GM18511 (cell line): ENCODE results near the gene VWA8.
"Not testable (repeated sequence)": the region's sequence is repeated elsewhere in the genome, so short reads cannot be mapped to it uniquely, and the experiment has no call there.

Experiments
- ATAC-seq: cut with Tn5 transposase; IDR thresholded peaks from one replicate; pipeline ENCODE4 v1.9.1; 2021; ENCODE audit warnings: mild to moderate bottlenecking, moderate library complexity; ENCODE audit not compliant: unreplicated experiment

The VWA8 gene

DNA sequence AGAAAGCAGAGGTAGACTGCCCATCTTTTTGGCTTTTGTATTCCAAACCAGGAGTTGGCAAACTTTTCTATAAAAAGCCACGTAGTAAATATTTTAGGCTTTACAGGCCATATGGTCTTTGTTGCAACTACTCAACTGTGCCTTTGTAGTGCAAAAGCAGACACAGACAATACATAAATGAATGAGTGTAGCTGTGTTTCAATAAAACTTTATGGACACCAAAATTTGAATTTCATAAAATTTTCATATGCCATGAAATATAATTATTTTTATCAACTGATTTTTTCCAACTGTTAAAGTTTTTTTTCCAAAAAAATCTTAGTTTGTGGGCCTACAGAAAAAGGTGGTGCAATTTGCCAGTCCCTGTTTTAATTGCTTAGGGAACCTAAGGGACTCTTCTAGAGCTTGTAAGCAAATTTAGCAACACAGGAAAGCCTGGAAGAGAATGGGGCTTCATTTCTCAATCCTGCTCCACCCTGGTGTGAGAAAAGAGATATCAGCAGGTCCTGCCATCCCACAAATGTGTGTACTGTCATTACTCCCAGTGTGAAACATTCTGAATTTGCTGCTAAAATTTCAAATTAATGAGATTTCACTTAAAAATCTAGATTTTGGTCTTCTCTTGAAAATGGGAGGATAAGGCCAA is 309.4 kb downstream of the VWA8 start:
- no peak for ATAC-seq

DNA sequence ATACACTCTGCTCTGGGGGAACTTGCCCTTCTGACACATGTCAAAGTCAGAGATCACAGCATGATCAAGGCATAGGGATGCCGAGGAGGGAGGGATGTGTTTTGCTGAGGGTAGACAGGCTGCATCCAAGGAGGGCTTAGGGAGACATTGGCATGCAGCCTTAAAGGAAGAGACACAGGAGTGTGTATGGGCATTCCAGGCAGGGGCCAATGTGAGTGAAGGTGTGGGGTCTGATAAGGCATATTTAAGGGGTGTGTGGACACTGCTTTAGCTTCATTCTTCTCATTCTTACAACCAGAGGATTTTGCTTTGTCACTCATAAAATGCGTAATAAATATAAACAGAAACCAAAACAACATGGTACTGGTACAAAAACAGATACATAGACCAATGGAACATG is 310.2 kb downstream of the VWA8 start:
- ATAC-seq, result no peak

DNA sequence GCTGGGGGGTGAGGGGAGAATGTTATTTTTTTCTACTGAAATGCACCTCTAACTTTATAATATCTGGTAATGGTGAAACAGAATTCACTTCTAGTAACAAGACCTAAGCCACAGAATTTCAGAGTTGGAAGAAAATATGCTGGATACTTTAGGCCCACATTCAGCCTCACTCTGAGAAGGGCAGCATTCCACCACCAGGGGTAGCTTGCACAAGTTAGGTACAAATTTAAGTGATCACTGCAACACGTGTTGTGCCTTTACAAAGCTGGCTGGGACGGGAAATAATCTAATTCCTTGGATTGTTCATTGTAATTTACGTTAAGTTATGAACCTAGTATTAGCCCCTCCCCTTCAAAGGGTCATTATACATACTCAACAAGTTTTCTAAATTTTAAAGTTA is 311.2 kb downstream of the VWA8 start:
- ATAC-seq, result no peak

DNA sequence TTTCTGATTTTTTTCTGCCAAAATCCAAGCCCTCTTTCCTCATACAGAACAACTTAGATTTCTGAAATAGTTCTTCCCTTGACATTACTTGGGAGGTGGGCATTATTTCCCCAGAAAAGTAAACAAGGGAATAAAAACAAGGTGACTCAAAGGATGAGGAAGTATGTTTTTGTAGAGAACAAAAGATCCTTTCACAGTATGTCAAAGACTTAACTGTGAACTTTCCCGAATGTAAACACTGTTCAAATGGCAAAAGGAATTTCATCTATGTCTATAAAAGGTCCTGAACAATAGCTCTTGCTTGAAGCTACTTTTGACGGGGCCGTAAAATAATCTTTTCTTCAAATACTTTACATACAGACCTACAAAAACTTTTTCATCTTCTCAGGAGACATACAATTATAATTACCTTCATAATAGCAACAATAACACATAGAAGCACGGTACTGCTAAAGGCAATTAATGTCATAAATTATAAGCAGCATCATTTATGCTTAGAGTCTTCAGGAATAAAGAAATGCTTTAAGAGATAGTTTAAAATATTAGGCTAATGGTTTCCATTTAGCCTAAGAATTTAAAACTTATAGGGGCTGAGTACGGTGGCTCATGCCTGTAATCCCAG is 312.5 kb downstream of the VWA8 start:
- no peak for ATAC-seq

DNA sequence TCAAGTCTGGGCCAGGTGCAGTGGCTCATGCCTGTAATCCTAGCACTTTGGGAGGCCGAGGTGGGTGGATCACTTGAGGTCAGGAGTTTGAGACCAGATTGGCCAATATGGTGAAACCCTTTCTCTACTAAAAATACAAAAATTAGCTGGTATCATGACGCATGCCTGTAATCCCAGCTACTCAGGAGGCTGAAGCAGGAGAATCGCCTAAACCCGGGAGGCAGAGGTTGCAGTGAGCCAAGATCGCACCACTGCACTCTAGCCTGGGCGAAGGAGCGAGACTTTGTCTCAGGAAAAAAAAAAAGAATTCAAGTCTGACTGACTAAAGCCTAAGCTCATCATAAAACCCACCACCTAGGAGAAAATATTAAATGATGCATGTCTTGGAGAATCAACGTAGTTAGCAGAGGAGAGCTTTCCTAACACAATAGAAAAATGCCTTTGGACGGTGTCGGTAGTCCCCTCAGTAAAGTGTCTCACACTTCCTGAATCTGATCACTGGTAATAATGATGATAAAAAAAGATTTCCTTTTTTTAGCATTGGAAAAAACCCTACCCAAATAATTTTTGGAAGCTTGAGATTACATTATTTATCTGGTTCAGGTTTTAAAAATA is 313.1 kb downstream of the VWA8 start:
- not testable (repeated sequence) for ATAC-seq

DNA sequence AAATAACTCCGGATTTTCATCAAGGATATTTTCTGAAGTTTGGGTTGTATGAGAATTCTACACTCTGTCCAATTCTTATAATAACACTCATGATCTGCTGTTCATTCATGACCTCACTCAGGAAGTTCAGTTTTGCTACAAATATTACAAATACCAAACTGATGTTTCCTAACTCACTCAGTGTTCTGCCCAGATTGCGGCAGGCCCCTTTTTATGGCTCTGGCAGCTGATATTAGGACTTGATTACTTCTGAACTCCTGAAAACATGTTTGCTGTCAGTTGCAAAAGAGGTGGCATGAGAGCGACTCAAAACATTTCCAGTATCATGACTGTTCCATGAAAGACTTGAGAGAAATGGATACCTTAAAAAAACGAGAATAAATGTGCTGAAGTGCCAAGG is 315.6 kb downstream of the VWA8 start:
- no peak for ATAC-seq

DNA sequence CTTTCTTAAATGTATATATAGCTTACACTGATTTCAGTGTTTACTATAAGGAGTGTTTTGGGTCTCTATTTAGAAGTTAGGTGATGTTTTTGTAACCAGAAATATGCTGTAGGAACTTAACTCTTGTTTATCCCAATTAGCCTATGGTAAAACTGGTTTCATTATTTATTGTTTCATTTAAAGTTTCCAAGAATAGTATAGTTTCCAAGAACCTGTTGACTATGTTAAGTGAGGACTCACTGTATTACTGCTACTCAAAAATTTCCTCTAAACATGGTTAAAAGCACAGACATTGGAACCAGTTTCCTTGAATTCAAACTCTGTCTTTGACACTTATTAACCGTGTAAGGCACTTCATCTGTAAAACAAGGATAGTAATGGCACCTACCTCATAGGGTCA is 316.2 kb downstream of the VWA8 start:
- no peak for ATAC-seq

DNA sequence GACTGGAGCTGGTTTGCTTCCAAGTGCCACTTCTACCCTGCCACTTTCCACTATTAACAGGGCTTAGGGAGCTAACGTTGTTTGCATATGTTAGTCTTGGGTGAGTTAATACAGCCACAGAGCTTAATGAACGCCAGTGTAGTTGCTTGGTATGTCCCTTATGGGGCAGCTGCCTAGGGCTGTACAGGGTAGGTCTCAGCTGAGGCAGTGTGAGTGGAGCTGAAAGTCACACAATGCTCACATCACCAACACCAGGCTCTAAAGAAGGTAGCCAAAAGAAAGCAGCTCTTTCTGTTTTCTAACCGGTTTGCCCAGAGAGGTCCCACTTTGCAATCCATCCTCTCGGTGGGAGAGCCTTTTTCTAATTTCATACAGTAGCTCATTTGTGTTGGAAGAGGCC is 317.4 kb downstream of the VWA8 start:
- no peak for ATAC-seq

DNA sequence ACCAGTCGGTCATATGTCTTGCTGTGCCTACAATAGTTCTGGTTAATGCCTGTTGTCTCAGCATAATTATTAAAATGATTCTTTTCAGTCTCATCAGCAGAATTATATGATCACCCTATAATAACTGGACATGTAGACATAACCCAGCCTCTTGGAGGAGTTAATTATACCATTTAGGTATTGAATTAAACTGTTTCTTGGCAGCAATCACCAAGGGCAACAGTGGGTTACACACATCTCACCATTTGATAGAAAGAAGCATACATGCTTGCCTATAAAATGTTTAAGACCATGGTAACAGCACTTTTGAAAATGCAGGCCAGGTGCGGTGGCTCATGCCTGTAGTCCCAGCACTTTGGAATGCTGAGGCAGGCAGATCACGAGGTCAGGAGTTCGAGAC is 318.9 kb downstream of the VWA8 start:
- no peak for ATAC-seq

DNA sequence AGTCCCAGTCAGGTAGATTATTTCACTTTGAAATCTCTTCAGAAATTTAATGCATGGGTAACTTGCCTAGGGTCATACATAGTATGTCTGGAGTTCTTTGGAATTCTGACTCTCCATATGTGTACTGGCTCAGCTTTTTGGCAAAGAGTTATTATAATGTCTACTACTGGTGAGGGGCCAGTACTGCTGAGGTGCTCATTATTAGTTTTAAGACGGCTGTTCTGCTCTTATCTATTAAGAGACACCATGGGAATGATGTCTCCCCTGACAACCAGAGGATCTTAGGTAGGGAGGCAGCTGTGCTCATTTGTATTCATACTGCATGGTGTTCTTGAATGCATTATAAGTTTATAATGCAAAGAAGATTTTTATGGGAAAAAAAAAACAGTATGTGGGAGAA is 319.5 kb downstream of the VWA8 start:
- ATAC-seq, result no peak

DNA sequence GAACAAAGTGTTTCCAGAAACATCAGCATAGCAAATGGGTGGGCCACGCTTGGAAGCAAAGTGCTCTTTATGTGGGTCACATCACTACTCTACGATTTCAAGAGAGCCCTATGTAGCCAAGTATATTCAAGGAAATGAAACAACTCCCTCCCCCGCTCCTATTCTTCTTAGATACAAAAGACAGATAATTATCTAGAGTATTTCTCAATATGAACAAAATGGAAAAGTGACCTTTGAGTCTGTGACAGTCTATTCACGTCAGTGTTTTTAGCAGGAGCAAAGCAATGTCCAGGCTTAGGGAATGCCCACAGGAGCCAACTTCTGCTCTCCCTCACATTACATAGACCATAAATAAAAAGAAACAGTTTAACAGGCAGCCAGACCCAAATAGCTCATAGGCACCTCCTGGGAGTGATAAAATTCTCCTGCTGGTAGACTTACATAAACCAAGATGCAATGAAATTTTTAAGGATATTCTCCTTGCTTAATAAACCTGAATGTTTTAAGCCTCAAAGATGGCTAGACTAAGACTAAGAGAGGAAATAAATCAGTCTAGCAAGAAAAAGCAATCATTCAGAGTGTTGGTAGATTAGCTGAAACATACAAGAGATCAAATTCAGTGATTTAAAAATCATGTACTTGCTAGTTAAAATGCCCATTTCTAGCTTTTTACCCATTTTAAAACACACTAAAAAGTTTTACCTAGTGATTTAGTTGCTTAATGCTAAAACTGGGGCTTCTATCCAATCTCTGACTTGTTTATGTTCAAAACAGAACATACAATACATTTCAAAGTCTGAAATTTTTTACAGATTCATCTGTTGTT is 320.7 kb downstream of the VWA8 start:
- ATAC-seq, result no peak

DNA sequence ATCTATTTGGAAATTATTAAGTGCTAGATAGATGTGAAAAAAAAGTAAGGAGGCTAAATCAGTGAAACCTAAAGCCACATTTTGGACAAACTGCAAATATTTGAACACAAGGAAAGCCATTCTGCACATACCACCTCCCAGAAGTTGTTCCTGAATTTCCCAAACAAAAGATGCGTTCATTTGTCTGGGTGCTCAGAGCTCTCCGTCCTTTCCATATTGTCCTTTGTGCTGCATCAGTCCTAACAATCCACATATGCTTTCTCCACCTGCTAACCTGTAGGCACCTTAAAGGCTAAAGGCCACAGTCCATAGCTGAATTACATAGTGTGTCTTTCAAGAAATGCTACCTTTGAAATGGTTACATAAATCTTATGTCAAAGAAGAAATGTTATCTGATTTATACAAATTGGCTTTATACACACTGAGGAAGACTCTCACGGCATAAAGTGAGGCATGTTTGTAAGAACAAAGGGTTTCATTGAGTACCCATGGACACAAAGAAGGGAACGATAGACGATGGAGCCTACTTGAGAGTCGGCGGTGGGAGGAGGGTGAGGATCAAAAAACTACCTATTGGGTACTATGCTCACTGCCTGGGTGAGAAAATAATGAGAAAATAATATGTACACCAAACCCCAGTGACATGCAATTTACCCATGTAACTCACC is 321.5 kb downstream of the VWA8 start:
- no peak for ATAC-seq

DNA sequence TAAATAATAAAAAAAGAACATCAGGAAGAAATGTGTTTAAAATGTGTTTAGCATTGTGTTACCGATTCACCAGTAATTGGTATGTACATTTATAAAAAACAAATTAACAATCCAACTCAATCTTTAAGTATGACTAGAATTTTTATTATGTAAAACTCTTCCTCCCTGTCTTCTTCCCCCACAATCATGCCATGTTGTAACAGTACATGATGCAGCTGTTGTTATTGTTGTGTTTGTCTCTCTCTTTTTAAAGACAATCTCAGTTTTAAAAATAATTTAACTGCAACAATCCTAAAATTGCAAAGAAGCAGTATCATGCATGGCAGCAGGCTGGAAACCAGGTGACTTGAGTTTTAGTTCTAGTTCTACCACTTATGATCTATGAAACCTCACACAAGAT is 323.3 kb downstream of the VWA8 start:
- no peak for ATAC-seq

DNA sequence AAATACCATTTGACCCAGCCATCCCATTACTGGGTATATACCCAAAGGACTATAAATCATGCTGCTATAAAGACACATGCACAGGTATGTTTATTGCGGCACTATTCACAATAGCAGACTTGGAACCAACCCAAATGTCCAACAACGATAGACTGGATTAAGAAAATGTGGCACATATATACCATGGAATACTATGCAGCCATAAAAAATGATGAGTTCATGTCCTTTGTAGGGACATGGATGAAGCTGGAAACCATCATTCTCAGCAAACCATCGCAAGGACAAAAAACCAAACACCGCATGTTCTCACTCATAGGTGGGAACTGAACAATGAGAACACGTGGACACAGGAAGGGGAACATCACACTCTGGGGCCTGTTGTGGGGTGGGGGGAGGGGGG is 323.9 kb downstream of the VWA8 start:
- not testable (repeated sequence) for ATAC-seq

DNA sequence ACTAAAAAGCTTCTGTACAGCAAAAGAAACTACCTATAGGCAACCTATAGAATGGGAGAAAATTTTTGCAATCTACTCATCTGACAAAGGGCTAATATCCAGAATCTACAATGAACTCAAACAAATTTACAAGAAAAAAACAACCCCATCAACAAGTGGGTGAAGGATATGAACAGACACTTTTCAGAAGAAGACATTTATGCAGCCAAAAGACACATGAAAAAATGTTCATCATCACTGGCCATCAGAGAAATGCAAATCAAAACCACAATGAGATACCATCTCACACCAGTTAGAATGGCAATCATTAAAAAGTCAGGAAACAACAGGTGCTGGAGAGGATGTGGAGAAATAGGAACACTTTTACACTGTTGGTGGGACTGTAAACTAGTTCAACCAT is 324.3 kb downstream of the VWA8 start:
- ATAC-seq, result not testable (repeated sequence)

DNA sequence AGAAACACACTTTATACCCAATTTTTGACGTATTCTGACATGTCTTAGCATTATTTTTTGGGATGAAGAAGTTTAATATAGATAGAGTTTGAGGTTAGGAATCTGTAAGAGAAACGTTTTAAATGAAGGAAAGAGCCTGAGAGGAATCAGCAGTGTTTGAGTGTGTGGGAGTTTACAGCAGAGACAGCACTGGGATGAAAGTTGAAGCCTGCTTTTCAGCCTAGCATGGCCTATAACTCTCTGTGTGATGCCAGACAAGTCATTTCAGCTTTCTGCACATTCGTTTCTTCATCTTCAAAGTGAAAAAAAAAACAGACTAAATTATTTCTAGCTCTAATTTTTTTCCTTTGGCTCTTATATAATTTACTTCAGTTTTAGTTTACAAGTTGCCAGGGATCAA is 326.5 kb downstream of the VWA8 start:
- ATAC-seq, result no peak

DNA sequence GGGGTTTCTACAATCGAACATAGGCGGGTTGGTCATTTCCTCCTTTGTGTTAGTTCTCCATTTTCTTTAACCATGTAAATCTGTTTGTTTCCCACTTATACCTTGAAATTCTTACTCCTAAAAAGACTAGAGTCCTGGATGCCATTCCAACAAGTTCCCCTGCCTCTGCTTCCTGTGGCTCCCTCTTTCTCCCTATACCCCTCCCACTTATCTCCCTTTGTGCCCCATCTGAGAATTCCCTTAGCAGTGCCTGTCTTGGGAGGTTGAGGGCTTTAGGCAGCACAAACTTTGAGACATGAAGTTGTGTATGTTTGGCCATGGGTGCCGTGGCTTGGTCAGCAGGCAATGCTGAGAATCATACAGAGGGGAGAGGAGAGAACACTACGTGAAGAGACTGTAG is 327.1 kb downstream of the VWA8 start:
- ATAC-seq, result no peak

DNA sequence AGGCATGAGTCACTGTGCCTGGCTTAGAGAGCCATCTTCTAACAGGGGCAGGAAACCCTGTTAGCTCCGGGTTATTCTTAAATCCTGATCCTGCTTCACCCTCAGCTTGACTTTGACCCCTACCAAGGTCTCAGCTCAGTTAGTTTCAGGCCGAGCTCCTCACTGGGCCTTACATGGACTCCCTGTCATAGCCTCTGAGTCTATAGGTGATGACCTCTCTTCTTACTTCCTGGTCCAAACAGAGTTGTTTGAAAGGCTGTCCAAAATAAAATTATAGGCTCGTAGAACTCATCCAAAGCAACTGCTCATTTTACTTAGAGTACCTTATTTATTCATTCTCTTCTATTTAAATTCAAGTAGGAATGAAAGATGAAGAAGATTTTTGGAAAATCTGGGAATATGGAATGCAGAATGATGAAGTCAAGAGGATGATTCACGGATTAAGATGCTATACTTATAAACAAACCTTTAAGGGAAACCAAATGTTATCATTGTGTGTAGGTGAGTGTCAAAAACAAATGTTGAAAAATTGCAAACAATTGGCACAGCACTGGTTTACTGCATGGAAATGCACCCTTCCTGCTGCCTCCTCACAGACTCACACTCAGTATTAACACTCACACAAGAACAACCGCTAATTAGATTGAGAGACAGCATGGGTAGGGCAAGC is 329.5 kb downstream of the VWA8 start:
- ATAC-seq, result no peak

DNA sequence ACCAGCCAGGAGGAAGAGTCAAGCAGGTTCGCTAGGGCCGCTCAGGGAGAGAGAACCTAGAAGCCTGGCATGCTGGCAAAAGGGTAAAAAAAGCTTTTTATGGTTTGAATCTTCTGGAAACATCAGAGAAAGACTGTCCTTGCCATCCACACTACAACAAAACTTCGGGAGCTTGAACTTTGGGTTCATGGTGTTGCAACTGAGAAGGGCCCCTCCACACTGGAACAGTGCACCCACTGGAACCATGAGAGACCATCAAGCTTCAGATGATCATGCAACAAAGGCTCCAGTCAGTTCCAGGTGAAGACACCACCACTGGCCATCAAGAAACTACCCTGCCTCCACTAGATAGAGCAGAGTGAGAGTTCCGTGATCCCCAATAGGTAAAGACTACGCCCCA is 333.5 kb downstream of the VWA8 start:
- ATAC-seq, result no peak

DNA sequence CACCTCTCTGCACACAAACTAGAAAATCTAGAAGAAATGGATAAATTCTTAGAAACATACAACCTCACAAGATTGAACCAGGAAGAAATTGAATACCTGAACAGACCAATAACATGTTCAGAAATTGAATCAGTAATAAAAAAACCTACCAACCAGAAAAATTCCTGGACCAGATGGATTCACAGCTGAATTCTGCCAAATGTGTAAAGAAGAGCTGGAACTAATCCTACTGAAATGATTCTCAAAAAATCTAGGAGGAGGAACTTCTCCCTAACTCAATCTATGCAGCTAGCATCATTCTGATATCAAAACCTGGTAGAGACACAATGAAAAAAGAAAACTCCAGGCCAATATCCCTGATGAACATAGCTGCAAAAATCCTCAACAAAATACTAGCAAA is 336.9 kb downstream of the VWA8 start:
- ATAC-seq, result no peak
